Neural crest cell (in vitro differentiated cells): Measurements from ENCODE around the gene BAG1. TPM values are rescaled to one million over a fixed set of nuclear protein-coding genes. Genes with fewer than 3 reads are reported as not detected.

Source experiments
- DNase-seq: peaks from one replicate; pipeline ENCODE4 v3.0.0; 2021; ENCODE audit warnings: low read depth, mixed read lengths, low spot score
- H3K27ac Mint-ChIP-seq: one replicate; pipeline ENCODE4 v1.8.0; 2021; ENCODE audit warnings: mild to moderate bottlenecking, mixed read lengths; ENCODE audit not compliant: unreplicated experiment
- H3K27me3 Mint-ChIP-seq: 2 replicates; pipeline ENCODE4 v1.8.0; 2021; ENCODE audit warnings: low read depth, mild to moderate bottlenecking, mixed read lengths
- H3K36me3 Mint-ChIP-seq: 2 replicates; pipeline ENCODE4 v1.8.0; 2021; ENCODE audit warnings: low read depth, mild to moderate bottlenecking, mixed read lengths
- H3K4me1 Mint-ChIP-seq: 2 replicates; pipeline ENCODE4 v1.8.0; 2021; ENCODE audit warnings: mixed read lengths
- H3K4me3 Mint-ChIP-seq: one replicate; pipeline ENCODE4 v1.8.0; 2021; ENCODE audit warnings: mild to moderate bottlenecking, mixed read lengths
- H3K9me3 Mint-ChIP-seq: 2 replicates; pipeline ENCODE4 v1.8.0; 2021; ENCODE audit warnings: mixed read lengths
- total RNA-seq: library from RNA; stranded (reverse); gene quantifications from 2 replicates; pipeline ENCODE4 v1.2.1, GENCODE V29; 2021
- TF ChIP-seq, protein P1 (sequence below): fragments of 200-600 bp; sonication (generic); conservative IDR thresholded peaks from 2 replicates; pipeline ENCODE4 v1.5.0; 2021; ENCODE audit warnings: antibody characterized with exemption, mild to moderate bottlenecking

BAG1 gene
- total RNA-seq, 1 donor from 2014 or later = 97.5 TPM

DNA sequence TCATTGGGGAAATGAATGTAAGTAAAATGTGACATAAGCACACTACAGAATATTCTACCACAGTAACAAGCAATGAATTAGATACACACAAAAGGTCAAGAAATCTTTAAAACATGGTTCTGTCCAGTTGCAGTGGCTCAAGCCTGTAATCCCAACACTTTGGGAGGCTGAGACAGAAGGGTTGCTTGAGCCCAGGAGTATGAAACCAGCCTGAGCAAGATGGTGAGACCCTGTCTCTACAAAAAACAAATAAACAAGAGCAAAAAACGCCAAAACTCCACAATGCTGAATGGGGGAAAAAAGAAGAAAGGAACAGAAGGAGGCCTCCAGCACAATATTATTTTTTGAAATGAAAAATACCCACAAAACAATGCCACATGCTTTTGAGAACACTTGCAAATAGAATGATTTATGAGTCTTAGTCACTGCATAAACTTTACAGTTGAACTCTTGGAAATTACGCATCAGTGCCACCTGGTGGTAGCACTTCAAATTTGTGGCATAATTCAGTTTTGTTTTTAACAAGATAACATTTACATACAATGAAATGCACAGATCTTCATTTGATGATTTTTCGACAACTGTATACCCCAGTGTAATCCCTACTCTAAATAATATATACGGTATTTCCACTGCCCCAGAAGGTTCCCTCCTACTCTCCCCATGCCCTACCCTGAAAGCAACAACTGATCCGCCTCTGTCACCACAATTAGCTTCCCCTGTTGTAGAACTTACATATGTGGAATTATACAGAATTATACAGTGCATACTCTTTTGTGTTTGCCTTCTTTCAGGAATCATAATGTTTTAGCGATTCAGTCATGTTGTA lies 39.0 kb downstream of the BAG1 start:
- DNase-seq = peak; percentile 68
- TF ChIP-seq, protein P1, sequence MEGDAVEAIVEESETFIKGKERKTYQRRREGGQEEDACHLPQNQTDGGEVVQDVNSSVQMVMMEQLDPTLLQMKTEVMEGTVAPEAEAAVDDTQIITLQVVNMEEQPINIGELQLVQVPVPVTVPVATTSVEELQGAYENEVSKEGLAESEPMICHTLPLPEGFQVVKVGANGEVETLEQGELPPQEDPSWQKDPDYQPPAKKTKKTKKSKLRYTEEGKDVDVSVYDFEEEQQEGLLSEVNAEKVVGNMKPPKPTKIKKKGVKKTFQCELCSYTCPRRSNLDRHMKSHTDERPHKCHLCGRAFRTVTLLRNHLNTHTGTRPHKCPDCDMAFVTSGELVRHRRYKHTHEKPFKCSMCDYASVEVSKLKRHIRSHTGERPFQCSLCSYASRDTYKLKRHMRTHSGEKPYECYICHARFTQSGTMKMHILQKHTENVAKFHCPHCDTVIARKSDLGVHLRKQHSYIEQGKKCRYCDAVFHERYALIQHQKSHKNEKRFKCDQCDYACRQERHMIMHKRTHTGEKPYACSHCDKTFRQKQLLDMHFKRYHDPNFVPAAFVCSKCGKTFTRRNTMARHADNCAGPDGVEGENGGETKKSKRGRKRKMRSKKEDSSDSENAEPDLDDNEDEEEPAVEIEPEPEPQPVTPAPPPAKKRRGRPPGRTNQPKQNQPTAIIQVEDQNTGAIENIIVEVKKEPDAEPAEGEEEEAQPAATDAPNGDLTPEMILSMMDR = peak; percentile 91
- H3K4me1 Mint-ChIP-seq = peaks cover 5% of the 10 kb centered on the region
- no peak overlapping the region for H3K4me3 Mint-ChIP-seq
- H3K27ac Mint-ChIP-seq = no peak overlapping the region
- no peaks in the 10 kb centered on the region for H3K36me3 Mint-ChIP-seq
- H3K27me3 Mint-ChIP-seq = peaks cover 8% of the 10 kb centered on the region
- H3K9me3 Mint-ChIP-seq = no peaks in the 10 kb centered on the region

DNA sequence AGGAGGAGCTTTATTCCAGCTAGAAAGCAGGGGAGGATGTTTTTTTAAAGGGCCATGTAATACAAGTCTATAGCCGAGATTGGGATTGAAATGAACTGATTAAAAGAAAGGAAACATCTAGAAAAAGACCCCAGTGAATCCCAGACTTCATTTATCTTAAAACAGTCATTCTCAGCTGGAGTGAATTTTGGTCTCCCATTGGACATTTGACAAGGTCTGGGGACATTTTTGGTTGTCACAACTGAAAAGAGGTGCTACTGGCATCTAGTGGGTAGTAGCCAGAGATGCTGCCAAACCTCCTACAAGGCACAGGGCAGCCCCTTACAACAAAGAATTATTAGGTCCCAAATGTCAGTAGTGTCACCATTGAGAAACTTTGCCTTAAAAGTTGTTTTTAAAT lies 40.8 kb downstream of the BAG1 start:
- no peak for DNase-seq
- Mint-ChIP-seq H3K9me3 (no peaks in the 10 kb centered on the region), H3K27ac (no peak overlapping the region), H3K4me3 (no peak overlapping the region), H3K4me1 (peaks cover 5% of the 10 kb centered on the region), H3K27me3 (peaks cover 8% of the 10 kb centered on the region), H3K36me3 (no peaks in the 10 kb centered on the region)
- TF ChIP-seq, protein P1 = no peak

DNA sequence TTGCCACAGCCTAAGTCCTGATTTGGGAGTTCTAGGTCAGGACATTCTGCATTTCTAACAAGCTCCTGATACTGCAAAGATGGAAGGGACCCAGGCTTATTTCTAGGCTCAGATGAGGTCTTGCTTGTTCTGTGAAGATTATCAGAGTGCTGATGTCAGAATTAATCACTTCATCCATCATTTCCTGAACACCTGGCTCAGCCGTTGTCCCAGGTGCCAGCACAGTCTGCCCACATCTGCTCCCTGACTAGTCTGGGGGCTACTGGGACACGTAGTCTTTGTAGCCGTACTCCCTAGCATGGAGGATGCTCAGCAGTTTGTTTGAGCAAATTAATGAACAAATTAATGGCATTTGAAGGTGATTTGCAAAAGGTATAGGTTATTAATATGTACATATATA lies 42.5 kb downstream of the BAG1 start:
- TF ChIP-seq, protein P1 = no peak
- H3K4me3 Mint-ChIP-seq = no peak overlapping the region
- no peak overlapping the region for H3K27ac Mint-ChIP-seq
- no peak for DNase-seq
- no peaks in the 10 kb centered on the region for H3K9me3 Mint-ChIP-seq
- peaks cover 14% of the 10 kb centered on the region for H3K27me3 Mint-ChIP-seq
- H3K4me1 Mint-ChIP-seq = peaks cover 5% of the 10 kb centered on the region
- no peaks in the 10 kb centered on the region for H3K36me3 Mint-ChIP-seq

DNA sequence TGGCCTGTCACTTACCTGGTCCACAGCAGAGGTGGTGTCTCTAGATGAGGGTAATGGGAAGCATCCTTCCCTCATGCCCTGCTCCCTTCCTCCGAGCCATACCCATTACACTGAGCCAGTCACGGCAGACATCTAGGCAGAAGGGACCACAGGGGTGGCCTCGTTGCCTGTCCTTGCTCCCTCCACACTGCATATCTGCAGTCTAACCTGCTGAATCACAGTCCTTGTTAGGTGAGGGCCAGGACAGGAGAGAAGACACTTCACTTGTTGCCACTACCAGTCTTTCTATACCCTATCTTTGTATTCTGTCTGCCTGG lies 43.0 kb downstream of the BAG1 start:
- DNase-seq = no peak
- H3K4me1 Mint-ChIP-seq = peaks cover 5% of the 10 kb centered on the region
- TF ChIP-seq, protein P1 = no peak
- H3K4me3 Mint-ChIP-seq = no peak overlapping the region
- peaks cover 18% of the 10 kb centered on the region for H3K27me3 Mint-ChIP-seq
- no peaks in the 10 kb centered on the region for H3K9me3 Mint-ChIP-seq
- H3K27ac Mint-ChIP-seq = no peak overlapping the region
- no peaks in the 10 kb centered on the region for H3K36me3 Mint-ChIP-seq

DNA sequence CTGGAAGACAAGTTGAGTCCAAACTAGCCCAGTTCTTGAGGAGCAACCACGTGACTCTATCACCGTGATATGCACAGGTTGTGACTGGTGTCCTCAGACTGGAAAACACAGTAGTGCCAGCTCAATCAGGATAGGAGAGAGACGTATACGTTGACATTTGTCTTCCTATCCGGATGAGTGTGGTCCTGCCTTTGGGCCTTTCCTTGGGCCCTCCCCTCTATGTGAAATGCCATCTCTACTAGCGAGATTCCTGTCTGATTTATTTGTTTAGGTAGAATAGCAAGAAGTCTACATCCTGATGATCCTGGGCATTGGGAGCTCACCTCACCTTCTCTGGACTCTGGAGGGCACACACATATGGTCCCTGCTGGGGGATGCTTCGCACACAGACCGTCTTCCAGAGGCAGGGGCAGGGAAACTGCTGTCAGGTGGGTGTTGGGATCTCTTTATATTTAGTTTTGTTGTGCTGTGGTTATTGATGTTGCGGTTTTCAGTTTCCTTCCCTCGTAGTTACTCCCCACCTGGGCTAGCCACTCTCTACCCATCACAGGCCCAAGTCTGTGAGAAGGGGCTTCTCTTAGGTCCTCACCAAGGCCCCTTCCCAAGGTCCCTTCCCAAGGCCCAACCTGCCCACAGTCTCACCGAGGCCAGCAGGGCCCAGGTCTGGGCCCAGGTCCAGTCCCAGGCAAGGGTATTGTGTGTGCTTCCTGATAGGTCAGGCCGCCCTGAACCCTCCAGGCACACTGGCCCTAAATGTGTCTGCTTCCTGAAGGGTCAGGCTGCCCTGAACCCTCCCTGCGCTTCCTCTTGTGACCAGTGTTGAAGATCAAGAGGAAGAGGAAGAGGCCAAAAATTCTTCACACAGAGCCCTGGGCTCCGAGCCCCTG lies 43.6 kb downstream of the BAG1 start:
- no peaks in the 10 kb centered on the region for H3K9me3 Mint-ChIP-seq
- no peak overlapping the region for H3K27ac Mint-ChIP-seq
- H3K4me1 Mint-ChIP-seq = peaks cover 5% of the 10 kb centered on the region
- TF ChIP-seq, protein P1 = no peak
- H3K27me3 Mint-ChIP-seq = peaks cover 23% of the 10 kb centered on the region
- DNase-seq = no peak
- no peak overlapping the region for H3K4me3 Mint-ChIP-seq
- no peaks in the 10 kb centered on the region for H3K36me3 Mint-ChIP-seq
